HG03103 (cell line): ENCODE measurements around the gene SAFB.
"Not testable (repeated sequence)": the region's sequence is repeated elsewhere in the genome, so short reads cannot be mapped to it uniquely, and the experiment has no call there.

Experiments used
- ATAC-seq: cut with Tn5 transposase; IDR thresholded peaks from one replicate; pipeline ENCODE4 v1.9.1; 2021; ENCODE audit warnings: low read depth; ENCODE audit not compliant: unreplicated experiment

Gene SAFB

GRCh38 chr19:5694956-5695648 lies 72.2 kb downstream of the SAFB start:
- no peak for ATAC-seq

- no peak for ATAC-seq
Observed at GRCh38 chr19:5695649-5696195, 72.8 kb downstream of the SAFB start.

GRCh38 chr19:5696196-5697021 lies 73.5 kb downstream of the SAFB start:
- no peak for ATAC-seq

GRCh38 chr19:5697022-5697889 lies 74.4 kb downstream of the SAFB start:
- no peak for ATAC-seq

GRCh38 chr19:5697890-5698634 lies 75.2 kb downstream of the SAFB start:
- ATAC-seq: no peak

GRCh38 chr19:5698635-5699422 lies 75.9 kb downstream of the SAFB start:
- ATAC-seq: no peak

- ATAC-seq: no peak
Observed at GRCh38 chr19:5700455-5701092, 77.7 kb downstream of the SAFB start.

GRCh38 chr19:5702053-5702410 lies 79.1 kb downstream of the SAFB start:
- ATAC-seq: not testable (repeated sequence)

- no peak for ATAC-seq
Observed at GRCh38 chr19:5703819-5704818, 81.2 kb downstream of the SAFB start.

- ATAC-seq: no peak
Observed at GRCh38 chr19:5705552-5705951, 82.7 kb downstream of the SAFB start.

- no peak for ATAC-seq
Observed at GRCh38 chr19:5706876-5707573, 84.1 kb downstream of the SAFB start.

- ATAC-seq: no peak
Observed at GRCh38 chr19:5707576-5708575, 85.0 kb downstream of the SAFB start.

- no peak for ATAC-seq
Observed at GRCh38 chr19:5711025-5711424, 88.1 kb downstream of the SAFB start.

- no peak for ATAC-seq
Observed at GRCh38 chr19:5711713-5712161, 88.9 kb downstream of the SAFB start.

GRCh38 chr19:5713228-5713627 lies 90.3 kb downstream of the SAFB start:
- ATAC-seq: no peak

GRCh38 chr19:5714816-5715215 lies 91.9 kb downstream of the SAFB start:
- no peak for ATAC-seq
